Spleen (tissue), 11 donors: ENCODE data around the gene GSTM5. TPM values are rescaled to one million over a fixed set of nuclear protein-coding genes. Genes with fewer than 3 reads are reported as not detected.
A peak's percentile ranks its signal among the peaks of the same experiment; 100 is the strongest.
"Not testable (repeated sequence)": the region's sequence is repeated elsewhere in the genome, so short reads cannot be mapped to it uniquely, and the experiment has no call there.

Source experiments
- DNase-seq: peaks from one replicate; pipeline ENCODE4 v3.0.0-alpha.2; 2020
- H3K27ac ChIP-seq, 8 donors: fragments of 200-600 bp; sonication (generic) in 7 of 8; 1 replicate in 4 of 8; 2 replicates in 4 of 8; pipeline versions ENCODE4 v1.5.0 to v1.8.0; 2016 to 2021; ENCODE audit warnings: inconsistent platforms in 4 of 8, mild to moderate bottlenecking in 4 of 8, moderate library complexity in 1 of 8
- H3K27me3 ChIP-seq, 7 donors: fragments of 200-600 bp; sonication (generic) in 6 of 7; replicated peaks in 1 of 7; 1 replicate in 4 of 7; 2 replicates in 3 of 7; pipeline versions ENCODE4 v1.5.0 to v1.8.0; 2016 to 2021; ENCODE audit warnings: inconsistent platforms in 3 of 7, mild to moderate bottlenecking in 1 of 7
- H3K36me3 ChIP-seq, 6 donors: fragments of 200-600 bp; sonication (generic) in 5 of 6; 1 replicate in 4 of 6; 2 replicates in 2 of 6; pipeline versions ENCODE4 v1.5.0 to v1.8.0; 2016 to 2021; ENCODE audit warnings: inconsistent platforms in 2 of 6
- H3K4me1 ChIP-seq, 6 donors: fragments of 200-600 bp; sonication (generic) in 5 of 6; 1 replicate in 3 of 6; 2 replicates in 3 of 6; pipeline versions ENCODE4 v1.5.0 to v1.8.0; 2016 to 2021; ENCODE audit warnings: inconsistent platforms in 3 of 6
- H3K4me3 ChIP-seq, 8 donors: fragments of 200-600 bp; sonication (generic) in 7 of 8; 1 replicate in 4 of 8; 2 replicates in 4 of 8; pipeline versions ENCODE4 v1.5.0 to v1.8.0; 2016 to 2021; ENCODE audit warnings: inconsistent platforms in 4 of 8, mild to moderate bottlenecking in 4 of 8, moderate library complexity in 2 of 8
- H3K9me3 ChIP-seq, 8 donors: fragments of 200-600 bp; sonication (generic) in 7 of 8; 1 replicate in 4 of 8; 2 replicates in 4 of 8; pipeline versions ENCODE4 v1.5.0 to v1.8.0; 2016 to 2021; ENCODE audit warnings: inconsistent platforms in 4 of 8
- CTCF ChIP-seq, 11 experiments: fragments of 200-600 bp in 7 of 11; fragments of 450-650 bp in 4 of 11; sonication (generic) in 4 of 11; IDR thresholded peaks in 8 of 11; conservative IDR thresholded peaks in 3 of 11; 1 replicate in 7 of 11; 2 replicates in 4 of 11; pipeline versions ENCODE4 v1.4.0 to v1.8.0; 2016 to 2021; ENCODE audit warnings: antibody characterized with exemption in 11 of 11, inconsistent platforms in 4 of 11, mild to moderate bottlenecking in 1 of 11
- POLR2A ChIP-seq, 3 donors: fragments of 450-650 bp; IDR thresholded peaks; one replicate each; pipeline ENCODE4 v1.5.1; 2017; ENCODE audit warnings: antibody characterized with exemption in 3 of 3, mild to moderate bottlenecking in 1 of 3
- POLR2AphosphoS5 ChIP-seq, 3 donors: sonication (generic); formaldehyde crosslinking; IDR thresholded peaks; one replicate each; pipeline ENCODE4 v1.5.1; 2017; ENCODE audit warnings: antibody characterized with exemption in 3 of 3
- WGBS, 5 donors: extraction: QIAGEN DNeasy Blood & Tissue Kit in 3 of 5; methylation state at CpG; one replicate each; pipeline versions ENCODE4 v1.1.5 to v1.1.7; 2013 to 2018; 5-methylcytosine and 5-hydroxymethylcytosine counted together
- intact Hi-C: fragments of 100-400 bp; cut with DNase I; formaldehyde crosslinking; loops from one replicate; pipeline ENCODE4 v1.15.0; 2023; ENCODE audit warnings: low total_unique reads
- polyA plus RNA-seq, 3 donors: library from polyadenylated mRNA; stranded (reverse); fragments of 200-250 nt; gene quantifications; one replicate each; pipeline ENCODE4 v1.2.1, GENCODE V29; 2013
- total RNA-seq, 7 donors: library from RNA; depleted of rRNA in 3 of 7; stranded (reverse); fragments of >200 nt in 3 of 7; fragmentation: NEBNext Ultra II Directional in 4 of 7; extraction: Animal tissue kit (Norgen Biotek cat#: 25700) in 4 of 7; gene quantifications; one replicate each; pipeline versions ENCODE4 v1.1.0 to v1.2.1, GENCODE V29; 2016 to 2021
- donor health status: healthy with polysubstance abuse.
- donor health status: DM: no; HTN: no; CAD: no; lungs with moderate emphysema.
- donor health status: DM: no; HTN: no; CAD: no.
- donor health status: Bipolar disorder and iron deficiency.
- donor health status: healthy.
- donor health status: DM: no; HTN: no; CAD: no.
- donor health status: DM: yes; HTN: yes; CAD: no.

Gene GSTM5
- total and polyA plus RNA-seq, 10 donors = 1.4 to 13.1 (median 3.5) TPM

DNA sequence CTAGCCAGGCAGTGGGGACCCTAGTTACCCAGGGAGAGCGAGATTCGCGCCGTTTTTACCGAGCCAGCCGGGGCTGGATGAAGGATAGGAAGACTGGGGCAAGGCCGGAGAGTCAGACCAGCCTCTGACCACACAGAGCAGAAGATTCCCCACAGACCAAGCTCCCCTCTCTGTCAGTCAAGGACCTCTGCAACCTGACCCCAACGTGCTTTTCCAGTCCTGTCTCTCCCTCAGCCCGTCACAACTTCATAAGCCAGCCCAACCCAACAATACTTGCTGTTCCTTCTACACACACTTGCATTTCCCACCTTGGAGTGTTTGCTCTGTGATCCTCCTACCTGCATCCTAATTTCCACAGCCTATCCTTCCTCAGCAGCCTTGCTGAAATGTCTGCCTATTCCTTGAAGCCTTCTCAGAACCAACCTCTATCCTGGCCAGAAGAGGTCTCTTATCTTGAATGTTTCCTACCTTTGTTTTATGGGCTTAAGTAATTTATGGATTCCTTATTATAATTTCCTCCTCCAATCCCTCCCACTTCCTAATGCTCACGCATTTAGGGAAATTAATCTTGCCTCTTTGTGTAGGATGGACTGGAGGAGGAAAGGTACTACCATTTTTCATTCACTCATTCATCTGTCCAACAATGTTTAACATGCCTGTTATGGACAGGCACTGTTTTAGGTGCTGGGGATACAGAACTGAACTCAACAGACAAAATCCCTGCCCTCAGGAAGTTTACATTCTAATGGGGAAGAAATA lies 28.7 kb downstream of the GSTM5 start, which contains the start of gene GSTM3:
Gene GSTM3 (minus strand): TSS at position 424 of the 759 bp plus-strand sequence. CDS start 751 bp downstream, outside the sequence.
- intact Hi-C loops = no loop called here
- H3K36me3 ChIP-seq = peaks cover 0 to 17% (median 4%) of the 10 kb centered on the region in 6 donors
- H3K9me3 ChIP-seq = no peaks in the 10 kb centered on the region
- H3K4me1 ChIP-seq = peaks cover 0 to 22% (median 19%) of the 10 kb centered on the region in 6 donors
- peaks cover 0 to 29% (median 5%) of the 10 kb centered on the region in 7 donors for H3K27me3 ChIP-seq
- TF ChIP-seq POLR2A (IDR thresholded peaks at IDR 0.05) = no peak
- no peak for TF ChIP-seq CTCF (IDR thresholded peaks at IDR 0.05 in 8 of 11, conservative IDR thresholded peaks at IDR 0.05 in 3 of 11)
- TF ChIP-seq POLR2AphosphoS5 (IDR thresholded peaks at IDR 0.05) = no peak
- 2 to 14% (median 6%) methylated on average over 10 of the region's 10 CpGs for WGBS, 5 donors
- DNase-seq = no peak
- peak within 1 kb of the TSS; percentile 29 to 83 (median 58) for H3K4me3 ChIP-seq
- peak within 1 kb of the TSS in 7 of 8 donors; percentile 8 to 83 (median 77) for H3K27ac ChIP-seq

DNA sequence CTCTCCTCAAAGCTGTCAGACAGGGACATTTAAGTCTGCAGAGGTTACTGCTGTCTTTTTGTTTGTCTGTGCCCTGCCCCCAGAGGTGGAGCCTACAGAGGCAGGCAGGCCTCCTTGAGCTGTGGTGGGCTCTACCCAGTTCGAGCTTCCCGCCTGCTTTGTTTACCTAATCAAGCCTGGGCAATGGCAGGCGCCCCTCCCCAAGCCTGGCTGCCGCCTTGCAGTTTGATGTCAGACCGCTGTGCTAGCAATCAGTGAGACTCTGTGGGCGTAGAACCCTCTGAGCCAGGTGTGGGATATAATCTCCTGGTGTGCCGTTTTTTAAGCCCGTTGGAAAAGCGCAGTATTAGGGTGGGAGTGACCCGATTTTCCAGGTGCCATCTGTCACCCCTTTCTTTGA lies 36.3 kb downstream of the GSTM5 start:
- H3K27ac ChIP-seq, H3K9me3 ChIP-seq, H3K36me3 ChIP-seq, intact Hi-C loops, H3K4me3 ChIP-seq, DNase-seq, H3K4me1 ChIP-seq: not testable (repeated sequence)
- H3K27me3 ChIP-seq = peaks cover 0 to 20% (median 0%) of the 10 kb centered on the region in 7 donors
- WGBS, 5 donors = 83 to 91% (median 90%) methylated on average over 6 to 10 of the region's 10 CpGs

DNA sequence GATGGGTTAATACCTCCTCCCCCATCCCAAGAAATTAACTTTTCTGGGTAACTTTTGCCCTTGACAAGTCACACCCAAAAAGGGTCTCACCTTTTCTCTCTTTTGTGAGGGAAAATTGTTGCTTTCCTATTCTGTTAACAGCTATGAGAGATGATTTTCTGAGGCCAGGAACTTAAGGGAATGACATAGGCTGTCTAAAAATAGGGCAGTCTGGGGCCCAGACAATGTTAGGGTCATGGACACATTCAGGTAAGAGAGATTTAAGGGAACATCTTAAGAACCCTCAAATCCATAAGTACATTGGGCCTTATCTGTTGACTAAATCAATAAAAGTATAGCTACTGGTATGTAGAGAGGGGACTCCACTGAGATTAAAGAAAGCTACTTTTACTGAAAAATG lies 37.2 kb downstream of the GSTM5 start:
- TF ChIP-seq CTCF (IDR thresholded peaks at IDR 0.05 in 8 of 11, conservative IDR thresholded peaks at IDR 0.05 in 3 of 11) (no peak), POLR2AphosphoS5 (IDR thresholded peaks at IDR 0.05) (no peak), POLR2A (IDR thresholded peaks at IDR 0.05) (no peak)
- Histone ChIP-seq H3K36me3 (no peaks in the 10 kb centered on the region), H3K27ac (no peak overlapping the region), H3K27me3 (peaks cover 0 to 20% (median 0%) of the 10 kb centered on the region in 7 donors), H3K4me1 (no peaks in the 10 kb centered on the region), H3K4me3 (no peak overlapping the region), H3K9me3 (no peaks in the 10 kb centered on the region)
- intact Hi-C loops = no loop called here
- no peak for DNase-seq

GRCh38 chr1:109750241-109750882 lies 38.3 kb downstream of the GSTM5 start:
- no peak overlapping the region for H3K27ac ChIP-seq

More at GRCh38 chr1:109750241-109750882, 38.3 kb downstream of the GSTM5 start:
- Histone ChIP-seq H3K9me3 (no peaks in the 10 kb centered on the region), H3K27me3 (peaks cover 0 to 20% (median 0%) of the 10 kb centered on the region in 7 donors), H3K4me1 (no peaks in the 10 kb centered on the region), H3K36me3 (no peaks in the 10 kb centered on the region), H3K4me3 (no peak overlapping the region)
- TF ChIP-seq POLR2AphosphoS5 (IDR thresholded peaks at IDR 0.05) (no peak), POLR2A (IDR thresholded peaks at IDR 0.05) (no peak), CTCF (IDR thresholded peaks at IDR 0.05 in 8 of 11, conservative IDR thresholded peaks at IDR 0.05 in 3 of 11) (no peak)
- intact Hi-C loops = no loop called here
- peak; percentile 48 for DNase-seq
- 85 to 93% (median 93%) methylated on average over 7 to 11 of the region's 11 CpGs for WGBS, 5 donors
